Stimulated activated effector memory CD8-positive, alpha-beta T cell treated with anti-CD3 and anti-CD28 coated beads, Interleukin-12 subunit alpha, Interleukin-12 subunit beta, amount 100 ng/mL, for 72 hours (primary cell): ENCODE results near the gene CLC.
A peak's percentile ranks its signal among the peaks of the same experiment; 100 is the strongest.
"Not testable (repeated sequence)": the region's sequence is repeated elsewhere in the genome, so short reads cannot be mapped to it uniquely, and the experiment has no call there.

ENCODE experiments used
- ATAC-seq: fragments of 150-1000 bp; cut with Tn5 transposase; 2 replicates; pipeline ENCODE4 v1.10.0; 2021
- DNase-seq, 2 donors: peaks; one replicate each; pipeline ENCODE4 v3.0.0; 2021 to 2022; ENCODE audit warnings: low spot score in 2 of 2
- H3K27ac Mint-ChIP-seq: one replicate; pipeline ENCODE4 v1.8.0; 2022; ENCODE audit warnings: mild to moderate bottlenecking, mixed read lengths
- H3K36me3 Mint-ChIP-seq: one replicate; pipeline ENCODE4 v1.8.0; 2022; ENCODE audit warnings: mild to moderate bottlenecking, mixed read lengths
- H3K4me1 Mint-ChIP-seq: one replicate; pipeline ENCODE4 v1.8.0; 2022; ENCODE audit warnings: mixed read lengths
- H3K4me3 Mint-ChIP-seq: one replicate; pipeline ENCODE4 v1.8.0; 2022; ENCODE audit warnings: mild to moderate bottlenecking, mixed read lengths
- H3K9me3 Mint-ChIP-seq: one replicate; pipeline ENCODE4 v1.8.0; 2022; ENCODE audit warnings: mixed read lengths

CLC gene

GRCh38 chr19:39737891-39738290 lies at the start of gene CLC:
TSS of gene CLC (minus strand) at chr19:39738029. CDS start at chr19:39737952, 77 bp downstream.
- Mint-ChIP-seq H3K27ac (no peak within 1 kb of the TSS), H3K4me1 (peaks cover 13% of the 10 kb centered on the region), H3K9me3 (no peaks in the 10 kb centered on the region), H3K4me3 (no peak within 1 kb of the TSS), H3K36me3 (no peaks in the 10 kb centered on the region)
- DNase-seq (no peak), ATAC-seq (no peak)

- peaks cover 5% of the 10 kb centered on the region for H3K4me1 Mint-ChIP-seq
Measured at GRCh38 chr19:39780894-39781293, 43.1 kb upstream of the CLC start.

GRCh38 chr19:39778763-39779162 lies 40.9 kb upstream of the CLC start, which contains the start of gene LEUTX:
TSS of gene LEUTX (plus strand) at chr19:39778854. CDS start at chr19:39778921, 67 bp downstream.
- Mint-ChIP-seq H3K9me3 (no peaks in the 10 kb centered on the region), H3K4me1 (peaks cover 5% of the 10 kb centered on the region), H3K4me3 (no peak within 1 kb of the TSS), H3K27ac (no peak within 1 kb of the TSS), H3K36me3 (no peaks in the 10 kb centered on the region)
- peak in 1 of 2 donors; percentile 65 for DNase-seq
- ATAC-seq: peak; percentile 94

More at GRCh38 chr19:39780894-39781293, 43.1 kb upstream of the CLC start:
- H3K36me3 Mint-ChIP-seq: no peaks in the 10 kb centered on the region
- ATAC-seq: no peak
- H3K27ac Mint-ChIP-seq: no peak overlapping the region
- DNase-seq: no peak
- H3K4me3 Mint-ChIP-seq: no peak overlapping the region
- H3K9me3 Mint-ChIP-seq: no peaks in the 10 kb centered on the region

- ATAC-seq (no peak), DNase-seq (no peak)
- Mint-ChIP-seq H3K36me3 (no peaks in the 10 kb centered on the region), H3K4me1 (no peaks in the 10 kb centered on the region), H3K9me3 (no peaks in the 10 kb centered on the region), H3K27ac (no peak overlapping the region), H3K4me3 (no peak overlapping the region)
Measured at GRCh38 chr19:39768786-39769185, 31.0 kb upstream of the CLC start.

- Mint-ChIP-seq H3K36me3 (no peaks in the 10 kb centered on the region), H3K4me1 (no peaks in the 10 kb centered on the region), H3K9me3 (no peaks in the 10 kb centered on the region), H3K27ac (no peak overlapping the region), H3K4me3 (no peak overlapping the region)
- DNase-seq (no peak), ATAC-seq (no peak)
Measured at GRCh38 chr19:39768334-39768733, 30.5 kb upstream of the CLC start.

- Mint-ChIP-seq H3K4me1 (no peaks in the 10 kb centered on the region), H3K36me3 (no peaks in the 10 kb centered on the region), H3K27ac (no peak overlapping the region), H3K9me3 (no peaks in the 10 kb centered on the region), H3K4me3 (no peak overlapping the region)
- no peak for DNase-seq
- no peak for ATAC-seq
Measured at GRCh38 chr19:39765091-39766076, 27.6 kb upstream of the CLC start.

- H3K27ac Mint-ChIP-seq, H3K4me3 Mint-ChIP-seq, DNase-seq, H3K4me1 Mint-ChIP-seq, ATAC-seq, H3K9me3 Mint-ChIP-seq, H3K36me3 Mint-ChIP-seq: not testable (repeated sequence)
Measured at GRCh38 chr19:39761851-39762250, 24.0 kb upstream of the CLC start.

GRCh38 chr19:39759457-39760184 lies 21.8 kb upstream of the CLC start:
- no peaks in the 10 kb centered on the region for H3K9me3 Mint-ChIP-seq
- DNase-seq: no peak
- H3K4me3 Mint-ChIP-seq: no peak overlapping the region
- H3K4me1 Mint-ChIP-seq: no peaks in the 10 kb centered on the region
- H3K27ac Mint-ChIP-seq: no peak overlapping the region
- no peaks in the 10 kb centered on the region for H3K36me3 Mint-ChIP-seq
- ATAC-seq: peak; percentile 65

- Mint-ChIP-seq H3K4me1 (no peaks in the 10 kb centered on the region), H3K36me3 (no peaks in the 10 kb centered on the region), H3K27ac (no peak overlapping the region), H3K9me3 (no peaks in the 10 kb centered on the region), H3K4me3 (no peak overlapping the region)
- ATAC-seq: no peak
- no peak for DNase-seq
Measured at GRCh38 chr19:39754971-39755370, 17.1 kb upstream of the CLC start.

- no peaks in the 10 kb centered on the region for H3K4me1 Mint-ChIP-seq
- H3K9me3 Mint-ChIP-seq: no peaks in the 10 kb centered on the region
- H3K4me3 Mint-ChIP-seq: no peak overlapping the region
- DNase-seq: no peak
- H3K27ac Mint-ChIP-seq: no peak overlapping the region
- H3K36me3 Mint-ChIP-seq: no peaks in the 10 kb centered on the region
- no peak for ATAC-seq
Measured at GRCh38 chr19:39754544-39754943, 16.7 kb upstream of the CLC start.

GRCh38 chr19:39752795-39753194 lies 15.0 kb upstream of the CLC start:
- ATAC-seq: no peak
- Mint-ChIP-seq H3K36me3 (no peaks in the 10 kb centered on the region), H3K27ac (no peak overlapping the region), H3K4me1 (no peaks in the 10 kb centered on the region), H3K4me3 (no peak overlapping the region), H3K9me3 (no peaks in the 10 kb centered on the region)
- no peak for DNase-seq

- no peaks in the 10 kb centered on the region for H3K4me1 Mint-ChIP-seq
- DNase-seq: no peak
- H3K36me3 Mint-ChIP-seq: no peaks in the 10 kb centered on the region
- ATAC-seq: peak; percentile 95
- H3K9me3 Mint-ChIP-seq: no peaks in the 10 kb centered on the region
- H3K27ac Mint-ChIP-seq: no peak overlapping the region
- no peak overlapping the region for H3K4me3 Mint-ChIP-seq
Measured at GRCh38 chr19:39752390-39752789, 14.6 kb upstream of the CLC start.

- DNase-seq: no peak
- Mint-ChIP-seq H3K27ac (no peak overlapping the region), H3K36me3 (no peaks in the 10 kb centered on the region), H3K4me1 (no peaks in the 10 kb centered on the region), H3K4me3 (no peak overlapping the region), H3K9me3 (no peaks in the 10 kb centered on the region)
- ATAC-seq: no peak
Measured at GRCh38 chr19:39749981-39750380, 12.2 kb upstream of the CLC start.

GRCh38 chr19:39746836-39747529 lies 9.2 kb upstream of the CLC start:
- ATAC-seq: no peak
- DNase-seq: no peak
- no peaks in the 10 kb centered on the region for H3K9me3 Mint-ChIP-seq
- no peak overlapping the region for H3K4me3 Mint-ChIP-seq
- H3K36me3 Mint-ChIP-seq: no peaks in the 10 kb centered on the region
- H3K27ac Mint-ChIP-seq: no peak overlapping the region
- H3K4me1 Mint-ChIP-seq: no peaks in the 10 kb centered on the region

GRCh38 chr19:39745643-39746042 lies 7.8 kb upstream of the CLC start:
- Mint-ChIP-seq H3K36me3 (no peaks in the 10 kb centered on the region), H3K4me1 (no peaks in the 10 kb centered on the region), H3K9me3 (no peaks in the 10 kb centered on the region), H3K27ac (no peak overlapping the region), H3K4me3 (no peak overlapping the region)
- DNase-seq (no peak), ATAC-seq (no peak)
